Left ventricle myocardium inferior (tissue), 1 donor: ENCODE data around the gene PTMA. TPM values are rescaled to one million over a fixed set of nuclear protein-coding genes. Genes with fewer than 3 reads are reported as not detected.
"Not testable (repeated sequence)": the region's sequence is repeated elsewhere in the genome, so short reads cannot be mapped to it uniquely, and the experiment has no call there.

Source experiments
- DNase-seq: peaks from one replicate; pipeline ENCODE4 v3.0.0-alpha.2; 2020
- H3K27ac ChIP-seq: fragments of 200-600 bp; replicated peaks from 2 replicates; pipeline ENCODE4 v1.8.0; 2021
- H3K27me3 ChIP-seq: fragments of 200-600 bp; 2 replicates; pipeline ENCODE4 v1.8.0; 2021; ENCODE audit warnings: low read depth
- H3K36me3 ChIP-seq: fragments of 200-600 bp; 2 replicates; pipeline ENCODE4 v1.8.0; 2021
- H3K4me1 ChIP-seq: fragments of 200-600 bp; 2 replicates; pipeline ENCODE4 v1.8.0; 2021
- H3K4me3 ChIP-seq: fragments of 200-600 bp; 2 replicates; pipeline ENCODE4 v1.8.0; 2021; ENCODE audit warnings: mild to moderate bottlenecking, moderate library complexity
- H3K9me3 ChIP-seq: fragments of 200-600 bp; replicated peaks from 2 replicates; pipeline ENCODE4 v1.8.0; 2021
- intact Hi-C: fragments of 100-400 bp; cut with micrococcal nuclease; formaldehyde crosslinking; loops from one replicate; pipeline ENCODE4 v1.11.0; 2022
- total RNA-seq: library from RNA; stranded (reverse); fragmentation: NEBNext Ultra II Directional; extraction: Animal tissue kit (Norgen Biotek cat#: 25700); gene quantifications from one replicate; pipeline ENCODE4 v1.2.1, GENCODE V29; 2021
- TF ChIP-seq, protein P1 (sequence below): fragments of 200-600 bp; IDR thresholded peaks from 2 replicates; pipeline ENCODE4 v1.8.0; 2021; ENCODE audit warnings: antibody characterized with exemption, mild to moderate bottlenecking, borderline replicate concordance
- donor health status: DM: no; HTN: yes; CAD: no; lungs with severe emphysema.

PTMA gene
- total RNA-seq, 1 donor from 2014 or later, result 209 TPM

DNA sequence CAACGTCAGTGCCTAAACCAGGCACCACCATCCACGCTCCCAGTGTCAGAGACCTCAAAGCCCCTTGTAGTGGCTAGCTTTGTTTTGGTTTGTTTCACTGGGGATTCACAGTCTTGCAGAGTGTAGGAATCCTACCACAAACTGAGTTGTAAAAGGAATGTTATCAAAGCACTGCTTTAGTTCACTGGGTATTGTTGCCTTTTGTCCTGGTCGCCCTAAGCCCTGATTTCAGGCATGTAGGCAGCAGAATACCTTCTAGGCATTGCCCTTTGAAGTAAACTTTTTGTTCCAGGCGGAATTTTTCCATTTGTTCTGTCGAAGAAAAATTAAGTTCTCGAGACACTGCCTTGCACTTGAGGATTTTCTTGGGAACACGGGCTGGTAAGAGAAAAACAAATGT lies 29.4 kb downstream of the PTMA start:
- intact Hi-C loops, result no loop called here
- Histone ChIP-seq H3K27me3 (no peaks in the 10 kb centered on the region), H3K4me3 (no peak overlapping the region), H3K9me3 (no peaks in the 10 kb centered on the region), H3K36me3 (peaks cover 44% of the 10 kb centered on the region), H3K4me1 (no peaks in the 10 kb centered on the region), H3K27ac (no peak overlapping the region)
- TF ChIP-seq, protein P1, sequence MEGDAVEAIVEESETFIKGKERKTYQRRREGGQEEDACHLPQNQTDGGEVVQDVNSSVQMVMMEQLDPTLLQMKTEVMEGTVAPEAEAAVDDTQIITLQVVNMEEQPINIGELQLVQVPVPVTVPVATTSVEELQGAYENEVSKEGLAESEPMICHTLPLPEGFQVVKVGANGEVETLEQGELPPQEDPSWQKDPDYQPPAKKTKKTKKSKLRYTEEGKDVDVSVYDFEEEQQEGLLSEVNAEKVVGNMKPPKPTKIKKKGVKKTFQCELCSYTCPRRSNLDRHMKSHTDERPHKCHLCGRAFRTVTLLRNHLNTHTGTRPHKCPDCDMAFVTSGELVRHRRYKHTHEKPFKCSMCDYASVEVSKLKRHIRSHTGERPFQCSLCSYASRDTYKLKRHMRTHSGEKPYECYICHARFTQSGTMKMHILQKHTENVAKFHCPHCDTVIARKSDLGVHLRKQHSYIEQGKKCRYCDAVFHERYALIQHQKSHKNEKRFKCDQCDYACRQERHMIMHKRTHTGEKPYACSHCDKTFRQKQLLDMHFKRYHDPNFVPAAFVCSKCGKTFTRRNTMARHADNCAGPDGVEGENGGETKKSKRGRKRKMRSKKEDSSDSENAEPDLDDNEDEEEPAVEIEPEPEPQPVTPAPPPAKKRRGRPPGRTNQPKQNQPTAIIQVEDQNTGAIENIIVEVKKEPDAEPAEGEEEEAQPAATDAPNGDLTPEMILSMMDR, result no peak
- DNase-seq, result no peak

DNA sequence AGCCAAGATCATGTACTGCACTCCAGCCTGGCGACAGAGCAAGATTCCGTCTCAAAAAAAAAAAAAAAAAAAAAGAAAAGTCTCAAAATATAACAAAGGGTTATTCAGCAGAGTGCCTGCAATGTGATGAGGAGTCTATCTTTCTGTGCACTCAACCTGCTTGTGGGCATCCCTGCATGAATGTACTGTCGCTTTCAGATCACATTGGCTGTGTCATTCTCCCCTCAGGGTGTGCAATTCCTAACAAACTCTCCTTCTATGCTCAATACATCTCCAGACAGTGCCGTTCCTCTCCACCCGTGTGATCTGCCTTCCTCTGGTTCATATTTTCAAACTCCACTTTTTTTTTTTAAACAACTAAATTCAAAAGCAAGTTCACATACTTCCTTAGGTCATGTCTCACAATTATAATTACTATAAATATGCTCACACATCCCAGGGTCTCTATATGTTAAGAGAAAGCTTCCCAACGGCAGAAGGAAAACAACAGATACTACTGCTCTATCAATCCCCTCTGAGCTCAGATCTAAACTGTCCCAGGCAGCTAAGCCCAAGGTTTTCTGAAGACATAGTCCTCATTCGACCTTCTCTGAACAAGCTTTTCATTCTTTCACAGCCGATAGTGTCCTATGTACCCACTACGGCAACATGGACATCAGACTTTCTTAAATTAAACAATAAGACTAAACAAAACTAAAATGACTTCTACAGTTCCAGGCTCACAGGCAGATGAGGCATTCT lies 35.2 kb downstream of the PTMA start:
- no peak for DNase-seq
- peaks cover under 1% of the 10 kb centered on the region for H3K36me3 ChIP-seq
- no peak overlapping the region for H3K4me3 ChIP-seq
- no peaks in the 10 kb centered on the region for H3K9me3 ChIP-seq
- H3K27ac ChIP-seq, result no peak overlapping the region
- intact Hi-C loops, result no loop called here
- H3K4me1 ChIP-seq, result peaks cover 9% of the 10 kb centered on the region
- TF ChIP-seq, protein P1, result no peak
- H3K27me3 ChIP-seq, result no peaks in the 10 kb centered on the region

DNA sequence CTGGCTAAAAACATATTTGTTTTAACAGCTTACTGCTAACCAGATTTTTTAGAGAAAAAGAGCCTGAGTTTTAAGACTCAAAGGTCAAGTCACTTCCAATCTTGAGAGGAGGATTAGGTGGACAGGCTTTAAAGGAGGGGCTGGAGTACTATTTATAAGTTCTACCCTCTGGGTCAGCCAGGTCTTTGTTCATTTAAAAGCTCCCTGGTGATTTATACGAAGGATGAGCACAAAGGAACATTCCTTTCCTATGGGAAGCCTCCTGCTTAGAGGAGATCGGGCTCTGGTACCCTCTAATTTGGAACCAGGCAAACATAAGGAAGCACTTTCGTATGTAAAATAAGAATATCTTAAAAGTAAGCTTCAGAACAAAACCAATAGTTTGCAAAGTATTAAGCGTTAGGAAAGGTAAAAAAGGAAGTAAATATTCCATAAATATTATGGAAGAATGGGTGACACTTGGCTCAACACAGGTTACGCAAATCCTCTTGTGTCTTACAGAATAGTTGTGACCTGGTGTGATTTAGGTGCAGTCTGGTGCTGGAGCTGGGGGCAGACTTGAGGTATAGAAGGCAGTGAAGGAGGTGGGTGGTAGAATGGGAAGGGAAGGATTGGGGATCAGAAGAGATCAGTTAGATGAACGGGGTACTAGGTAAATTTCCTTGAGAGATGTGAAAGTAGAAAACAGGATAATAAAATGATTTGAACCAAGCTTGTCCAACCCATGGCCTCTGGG lies 37.1 kb downstream of the PTMA start:
- intact Hi-C loops, result no loop called here
- no peaks in the 10 kb centered on the region for H3K9me3 ChIP-seq
- DNase-seq, result no peak
- H3K27me3 ChIP-seq, result no peaks in the 10 kb centered on the region
- no peak overlapping the region for H3K27ac ChIP-seq
- peaks cover 9% of the 10 kb centered on the region for H3K4me1 ChIP-seq
- TF ChIP-seq, protein P1, result no peak
- no peak overlapping the region for H3K4me3 ChIP-seq
- no peaks in the 10 kb centered on the region for H3K36me3 ChIP-seq

DNA sequence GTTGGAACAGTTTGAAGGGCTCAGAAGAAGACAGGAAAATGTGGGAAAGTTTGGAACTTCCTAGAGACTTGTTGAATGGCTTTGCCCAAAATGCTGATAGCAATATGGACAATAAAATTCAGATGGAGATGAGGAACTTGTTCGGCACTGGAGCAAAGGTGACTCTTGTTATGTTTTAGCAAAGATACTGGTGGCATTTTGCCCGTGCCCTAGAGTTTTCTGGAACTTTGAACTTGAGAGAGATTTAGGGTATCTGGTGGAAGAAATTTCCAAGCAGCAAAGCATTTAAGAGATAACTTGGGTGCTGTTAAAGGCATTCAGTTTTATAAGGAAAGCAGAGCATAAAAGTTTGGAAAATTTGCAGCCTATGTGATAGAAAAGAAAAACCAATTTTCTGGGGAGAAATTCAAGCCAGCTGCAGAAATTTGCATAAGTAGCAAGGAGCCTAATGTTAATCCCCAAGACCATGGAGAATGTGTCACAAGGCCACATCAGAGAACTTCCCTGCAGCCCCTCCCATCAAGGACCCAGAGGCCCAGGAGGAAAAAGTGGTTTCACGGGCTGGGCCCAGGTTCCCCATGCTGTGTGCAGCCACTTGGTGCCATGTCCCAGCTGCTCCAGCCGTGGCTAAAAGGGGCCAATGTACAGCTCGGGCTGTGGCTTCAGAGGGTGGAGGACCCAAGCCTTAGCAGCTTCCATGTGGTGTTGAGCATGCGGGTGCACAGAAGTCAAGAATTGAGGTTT lies 40.0 kb downstream of the PTMA start:
- H3K27me3 ChIP-seq, H3K9me3 ChIP-seq, H3K36me3 ChIP-seq, H3K4me3 ChIP-seq, H3K27ac ChIP-seq, H3K4me1 ChIP-seq, DNase-seq, intact Hi-C loops: not testable (repeated sequence)

DNA sequence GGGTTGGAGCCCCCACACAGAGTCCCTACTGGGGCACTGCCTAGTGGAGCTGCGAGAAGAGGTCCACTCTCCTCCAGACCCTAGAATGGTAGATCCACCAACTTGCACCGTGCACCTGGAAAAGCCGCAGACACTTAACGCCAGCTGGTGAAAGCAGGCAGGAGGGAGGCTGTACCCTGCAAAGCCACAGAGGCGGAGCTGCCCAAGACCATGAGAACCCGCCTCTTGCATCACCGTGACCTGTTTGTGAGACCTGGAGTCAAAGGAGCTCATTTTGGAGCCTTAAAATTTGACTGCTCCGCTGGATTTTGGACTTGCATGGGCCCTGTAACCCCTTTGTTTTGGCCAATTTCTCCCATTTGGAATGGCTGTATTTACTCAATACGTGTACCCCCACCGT lies 40.7 kb downstream of the PTMA start:
- intact Hi-C loops, H3K36me3 ChIP-seq, H3K9me3 ChIP-seq, H3K4me1 ChIP-seq, H3K27me3 ChIP-seq, DNase-seq, H3K4me3 ChIP-seq, H3K27ac ChIP-seq: not testable (repeated sequence)

DNA sequence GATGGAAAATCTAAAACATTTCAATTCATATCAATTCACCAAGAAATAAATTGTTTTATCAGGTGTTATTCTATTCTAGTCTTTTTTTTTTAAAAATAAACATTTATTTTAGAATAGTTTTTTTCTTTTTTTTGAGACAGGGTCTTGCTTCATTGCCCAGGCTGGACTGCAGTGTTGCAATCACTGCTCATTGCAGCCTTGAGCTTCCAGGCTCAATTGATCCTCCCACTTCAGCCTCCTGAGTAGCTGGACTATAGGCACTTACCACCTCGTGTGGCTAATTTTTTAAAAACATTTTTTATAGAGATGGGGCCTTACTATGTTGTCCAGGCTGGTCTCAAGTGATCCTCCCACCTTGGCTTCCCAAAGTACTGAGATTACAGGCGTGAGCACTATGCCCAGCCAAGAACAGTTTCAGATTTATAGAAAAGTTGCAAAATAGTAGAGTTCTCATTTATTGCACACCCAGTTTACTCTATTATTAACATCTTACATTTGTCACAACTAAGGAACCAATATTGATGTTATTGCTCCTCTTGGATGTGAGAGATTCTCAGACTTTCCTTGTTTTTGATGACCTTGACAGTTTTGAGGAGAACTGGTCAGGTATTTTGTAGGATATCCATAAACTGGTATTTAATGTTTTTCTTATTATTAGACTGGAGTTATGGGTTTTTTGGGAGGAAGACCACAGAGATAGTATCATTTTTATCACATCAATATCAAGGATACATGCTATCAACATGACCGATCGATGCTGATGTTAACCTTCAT lies 42.9 kb downstream of the PTMA start:
- Histone ChIP-seq H3K4me1 (no peaks in the 10 kb centered on the region), H3K36me3 (no peaks in the 10 kb centered on the region), H3K4me3 (no peak overlapping the region), H3K9me3 (no peaks in the 10 kb centered on the region), H3K27me3 (no peaks in the 10 kb centered on the region), H3K27ac (no peak overlapping the region)
- DNase-seq, result no peak
- intact Hi-C loops, result no loop called here
- TF ChIP-seq, protein P1, result no peak
